Body of pancreas (tissue), 4 donors: Measurements from ENCODE around the gene DLG1.

ENCODE experiments used
- POLR2A ChIP-seq, 3 donors: fragments of 450-650 bp; IDR thresholded peaks; one replicate each; pipeline ENCODE4 v1.6.1; 2016; ENCODE audit warnings: antibody characterized with exemption in 3 of 3, mild to moderate bottlenecking in 2 of 3
- TF ChIP-seq, protein P1 (sequence below), 7 experiments: fragments of 450-650 bp in 4 of 7; fragments of 200-600 bp in 3 of 7; sonication (generic) in 3 of 7; IDR thresholded peaks; one replicate each; pipeline ENCODE4 v1.5.1; 2016 to 2019; ENCODE audit warnings: antibody characterized with exemption in 7 of 7

DNA sequence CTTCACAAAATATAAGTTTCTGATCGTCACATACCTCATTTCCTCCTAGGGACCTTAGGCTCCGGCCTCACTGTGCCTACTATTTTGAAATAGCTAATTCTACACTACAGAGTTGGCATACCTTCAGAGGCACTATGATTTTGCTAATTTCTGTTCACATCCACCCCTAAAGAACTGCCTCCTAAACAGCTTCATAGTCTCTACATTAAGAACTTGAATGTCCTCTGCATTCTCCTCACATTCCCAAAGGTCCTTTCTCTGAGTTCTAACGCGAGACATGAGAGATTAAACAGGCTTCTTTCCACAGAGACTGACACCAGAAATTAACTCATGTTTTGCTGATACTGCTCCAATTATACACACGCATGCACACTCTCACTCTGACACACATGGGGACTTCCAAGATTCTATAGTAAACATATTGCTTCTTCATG, 75.5 kb downstream of the DLG1 start:
- TF ChIP-seq, protein P1, sequence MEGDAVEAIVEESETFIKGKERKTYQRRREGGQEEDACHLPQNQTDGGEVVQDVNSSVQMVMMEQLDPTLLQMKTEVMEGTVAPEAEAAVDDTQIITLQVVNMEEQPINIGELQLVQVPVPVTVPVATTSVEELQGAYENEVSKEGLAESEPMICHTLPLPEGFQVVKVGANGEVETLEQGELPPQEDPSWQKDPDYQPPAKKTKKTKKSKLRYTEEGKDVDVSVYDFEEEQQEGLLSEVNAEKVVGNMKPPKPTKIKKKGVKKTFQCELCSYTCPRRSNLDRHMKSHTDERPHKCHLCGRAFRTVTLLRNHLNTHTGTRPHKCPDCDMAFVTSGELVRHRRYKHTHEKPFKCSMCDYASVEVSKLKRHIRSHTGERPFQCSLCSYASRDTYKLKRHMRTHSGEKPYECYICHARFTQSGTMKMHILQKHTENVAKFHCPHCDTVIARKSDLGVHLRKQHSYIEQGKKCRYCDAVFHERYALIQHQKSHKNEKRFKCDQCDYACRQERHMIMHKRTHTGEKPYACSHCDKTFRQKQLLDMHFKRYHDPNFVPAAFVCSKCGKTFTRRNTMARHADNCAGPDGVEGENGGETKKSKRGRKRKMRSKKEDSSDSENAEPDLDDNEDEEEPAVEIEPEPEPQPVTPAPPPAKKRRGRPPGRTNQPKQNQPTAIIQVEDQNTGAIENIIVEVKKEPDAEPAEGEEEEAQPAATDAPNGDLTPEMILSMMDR (IDR thresholded peaks at IDR 0.05), result no peak
- no peak for TF ChIP-seq POLR2A (IDR thresholded peaks at IDR 0.05)
